NB4 (cell line): ENCODE data around the gene FSCN2.
A peak's percentile ranks its signal among the peaks of the same experiment; 100 is the strongest.

Experiments used
- DNase-seq: peaks from one replicate; pipeline ENCODE4 v3.0.0; 2010; ENCODE audit warnings: low read depth
- H3K4me3 ChIP-seq: one replicate; pipeline ENCODE4 v1.5.1; 2011; ENCODE audit warnings: mild to moderate bottlenecking, low read depth, low read length, moderate library complexity
- MYC ChIP-seq: IDR thresholded peaks from 2 replicates; pipeline ENCODE4 v1.6.1; 2011; ENCODE audit warnings: low read depth, low read length
- POLR2A ChIP-seq: IDR thresholded peaks from 2 replicates; pipeline ENCODE4 v1.6.1; 2011; ENCODE audit warnings: mild to moderate bottlenecking; ENCODE audit not compliant: insufficient read length; ENCODE audit errors: extremely low read depth
- TF ChIP-seq, protein P1 (sequence below): IDR thresholded peaks from one replicate; pipeline ENCODE4 v1.5.1; 2012; ENCODE audit warnings: low read depth, low read length
- TF ChIP-seq, protein P2 (sequence below): IDR thresholded peaks from 2 replicates; pipeline ENCODE4 v1.6.1; 2011; ENCODE audit warnings: low read depth, low read length

The FSCN2 gene

DNA sequence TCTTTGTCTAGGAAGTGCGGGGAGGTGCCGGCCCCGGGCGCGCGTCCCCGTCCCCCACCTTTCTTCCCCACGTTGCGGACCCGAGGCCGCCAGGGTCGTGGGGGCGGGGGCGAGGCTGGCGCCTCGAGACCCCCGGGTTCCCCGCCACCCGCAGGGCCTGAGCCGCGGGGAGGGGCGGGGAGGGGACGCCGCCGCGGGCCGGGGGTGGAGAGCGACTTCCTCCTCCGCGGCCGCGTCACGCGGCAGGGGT lies 13.8 kb upstream of the FSCN2 start:
- no peak for DNase-seq
- peak overlapping the region; percentile 34 for H3K4me3 ChIP-seq
- TF ChIP-seq POLR2A = no peak
- TF ChIP-seq, protein P1, sequence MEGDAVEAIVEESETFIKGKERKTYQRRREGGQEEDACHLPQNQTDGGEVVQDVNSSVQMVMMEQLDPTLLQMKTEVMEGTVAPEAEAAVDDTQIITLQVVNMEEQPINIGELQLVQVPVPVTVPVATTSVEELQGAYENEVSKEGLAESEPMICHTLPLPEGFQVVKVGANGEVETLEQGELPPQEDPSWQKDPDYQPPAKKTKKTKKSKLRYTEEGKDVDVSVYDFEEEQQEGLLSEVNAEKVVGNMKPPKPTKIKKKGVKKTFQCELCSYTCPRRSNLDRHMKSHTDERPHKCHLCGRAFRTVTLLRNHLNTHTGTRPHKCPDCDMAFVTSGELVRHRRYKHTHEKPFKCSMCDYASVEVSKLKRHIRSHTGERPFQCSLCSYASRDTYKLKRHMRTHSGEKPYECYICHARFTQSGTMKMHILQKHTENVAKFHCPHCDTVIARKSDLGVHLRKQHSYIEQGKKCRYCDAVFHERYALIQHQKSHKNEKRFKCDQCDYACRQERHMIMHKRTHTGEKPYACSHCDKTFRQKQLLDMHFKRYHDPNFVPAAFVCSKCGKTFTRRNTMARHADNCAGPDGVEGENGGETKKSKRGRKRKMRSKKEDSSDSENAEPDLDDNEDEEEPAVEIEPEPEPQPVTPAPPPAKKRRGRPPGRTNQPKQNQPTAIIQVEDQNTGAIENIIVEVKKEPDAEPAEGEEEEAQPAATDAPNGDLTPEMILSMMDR = no peak
- TF ChIP-seq MYC = no peak
- TF ChIP-seq, protein P2, sequence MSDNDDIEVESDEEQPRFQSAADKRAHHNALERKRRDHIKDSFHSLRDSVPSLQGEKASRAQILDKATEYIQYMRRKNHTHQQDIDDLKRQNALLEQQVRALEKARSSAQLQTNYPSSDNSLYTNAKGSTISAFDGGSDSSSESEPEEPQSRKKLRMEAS = no peak

DNA sequence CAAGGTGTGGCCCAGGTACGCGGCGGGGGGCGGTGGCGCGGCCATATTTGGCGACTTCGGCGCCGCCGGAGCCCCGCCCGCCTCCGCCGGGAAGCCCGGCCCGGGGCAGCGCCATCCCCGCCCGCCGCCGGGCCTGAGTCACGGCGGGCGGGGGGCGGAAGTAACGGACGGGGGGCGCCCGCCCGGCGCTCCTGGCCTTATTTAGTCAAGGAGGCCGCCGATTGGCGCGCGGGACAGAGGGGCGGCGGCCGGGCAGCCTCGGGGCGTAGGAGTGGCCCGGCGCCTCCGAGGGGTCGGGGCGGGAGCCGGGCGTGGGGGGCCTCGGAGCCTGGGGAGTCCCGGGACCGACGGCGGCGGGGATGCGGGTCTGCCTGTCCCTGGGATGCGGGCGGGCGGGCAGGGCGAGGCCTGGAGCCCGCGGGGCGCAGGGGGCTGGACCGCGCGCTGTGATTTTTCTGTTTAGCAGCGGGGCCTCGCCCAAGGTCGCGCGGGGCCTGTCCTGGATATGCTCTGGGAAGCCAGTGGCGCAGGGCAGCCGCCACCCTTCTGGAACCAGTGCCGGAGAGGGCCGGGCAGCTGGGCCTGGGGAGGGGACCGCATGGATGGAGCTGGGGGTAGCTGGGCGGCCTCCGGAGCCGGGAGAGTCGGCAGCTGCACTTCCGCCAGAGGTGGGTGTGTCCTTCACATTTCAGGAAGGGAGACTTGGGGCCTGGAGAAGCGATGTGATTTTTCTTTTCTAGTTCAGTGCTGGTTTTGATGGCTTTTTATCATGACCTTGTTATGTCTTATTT lies 13.2 kb upstream of the FSCN2 start:
- DNase-seq = peak; percentile 69
- no peak overlapping the region for H3K4me3 ChIP-seq
- TF ChIP-seq, protein P2 = no peak
- TF ChIP-seq MYC (no peak), POLR2A (peak; percentile 13)
- TF ChIP-seq, protein P1 = no peak

DNA sequence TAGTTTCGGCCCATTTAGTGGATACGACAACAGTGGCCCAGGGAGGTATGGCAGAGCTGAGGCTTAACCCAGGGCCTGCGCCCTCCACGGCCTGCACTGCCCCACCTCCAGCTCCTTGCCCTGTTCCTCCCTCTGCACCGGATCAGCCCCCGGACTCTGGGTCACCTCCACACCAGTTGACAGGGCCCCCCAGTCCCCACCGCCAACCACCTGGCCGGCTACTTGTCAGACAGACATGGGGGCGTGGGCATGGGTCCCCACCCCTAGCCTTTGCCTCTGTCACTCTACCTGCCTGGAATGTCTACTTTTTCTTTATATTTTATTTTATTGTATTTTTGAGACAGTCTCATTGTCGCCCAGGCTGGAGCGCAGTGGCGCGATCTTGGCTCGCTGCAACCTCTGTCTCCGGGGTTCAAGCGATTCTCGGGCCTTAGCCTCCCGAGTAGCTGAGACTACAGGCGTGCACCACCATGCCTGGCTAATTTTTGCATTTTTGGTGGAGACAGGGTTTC lies 12.6 kb upstream of the FSCN2 start:
- TF ChIP-seq POLR2A = no peak
- TF ChIP-seq, protein P1 = no peak
- no peak for TF ChIP-seq MYC
- TF ChIP-seq, protein P2 = no peak
- H3K4me3 ChIP-seq = no peak overlapping the region
- no peak for DNase-seq

DNA sequence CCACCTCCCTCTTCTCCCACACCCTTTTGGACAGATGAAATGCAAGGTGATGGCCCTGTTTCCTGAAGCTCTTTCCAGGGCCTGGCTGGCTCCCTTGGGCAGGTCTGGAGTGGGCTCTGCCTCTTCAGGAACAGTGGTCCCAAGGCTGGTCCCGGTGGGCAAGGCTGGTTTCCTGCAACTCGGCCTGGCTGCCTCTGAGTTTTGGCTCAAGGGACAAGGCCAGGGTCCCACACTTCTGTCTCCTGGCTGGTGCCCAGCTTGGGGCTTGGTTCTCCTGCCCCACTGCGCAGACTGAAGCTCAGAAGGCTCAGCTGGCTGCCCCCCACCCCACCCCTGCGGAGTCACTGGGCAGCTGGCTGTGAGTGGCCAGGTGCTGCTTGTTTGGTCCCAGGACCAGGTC lies 11.7 kb upstream of the FSCN2 start:
- TF ChIP-seq, protein P2 = no peak
- no peak for TF ChIP-seq MYC
- no peak for DNase-seq
- H3K4me3 ChIP-seq = no peak overlapping the region

DNA sequence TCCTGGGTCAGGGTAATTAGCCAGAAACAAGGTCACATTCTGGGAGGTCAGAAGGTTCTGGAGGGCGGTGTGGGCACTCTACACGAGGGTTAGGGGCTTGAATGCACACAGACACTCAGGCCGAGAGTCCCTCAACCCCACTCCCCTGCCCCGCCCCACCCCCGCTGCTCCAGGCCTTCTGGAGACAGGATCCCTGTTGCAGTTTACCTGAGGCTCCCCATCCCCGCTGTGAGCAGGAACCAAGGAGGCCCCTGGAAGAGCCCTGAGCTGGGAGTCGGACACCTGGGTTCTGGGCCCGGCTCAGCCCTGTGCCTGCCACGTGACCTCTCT lies 11.2 kb upstream of the FSCN2 start:
- no peak for DNase-seq
- H3K4me3 ChIP-seq = no peak overlapping the region
- no peak for TF ChIP-seq POLR2A
- TF ChIP-seq, protein P1 = no peak
- TF ChIP-seq, protein P2 = no peak
- TF ChIP-seq MYC = no peak

DNA sequence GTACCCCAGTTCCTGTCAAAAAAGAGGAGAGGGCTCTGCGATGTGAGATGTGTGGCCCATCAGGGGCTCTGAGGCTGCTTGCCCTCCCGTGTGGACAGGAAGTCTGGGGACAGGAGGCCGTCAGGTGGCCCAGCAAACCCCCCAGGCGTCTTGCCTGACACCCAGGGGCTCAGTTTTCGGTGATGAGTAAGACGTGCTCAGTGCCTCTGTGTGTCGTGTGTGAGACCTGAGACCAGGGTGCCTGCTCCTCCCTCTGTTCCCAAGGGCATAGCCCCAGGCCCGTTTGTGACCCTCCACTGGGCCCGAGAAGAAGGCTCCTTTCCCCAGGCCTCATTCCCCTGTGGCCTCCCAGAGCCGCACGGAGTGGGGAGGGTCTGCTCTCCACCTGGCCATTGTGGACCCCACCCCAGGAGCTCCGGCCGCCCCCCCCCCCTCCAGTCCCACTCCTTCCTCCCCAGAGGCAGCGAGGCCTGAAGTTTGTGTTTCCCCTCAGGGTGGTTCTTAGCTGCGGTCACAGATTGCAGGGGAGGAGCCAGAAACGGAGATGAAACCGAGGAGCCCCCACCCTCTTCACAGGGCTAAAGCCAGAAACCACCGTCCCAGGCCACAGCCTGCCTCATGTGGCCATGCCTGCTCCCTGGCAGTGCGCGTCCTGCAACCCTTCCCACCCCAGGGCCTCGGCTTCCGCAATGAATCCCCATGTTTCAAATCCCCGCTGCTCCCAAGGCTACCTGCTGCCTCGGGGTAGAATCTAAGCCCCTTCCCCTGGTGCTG lies 10.7 kb upstream of the FSCN2 start:
- TF ChIP-seq, protein P2 = no peak
- TF ChIP-seq POLR2A = no peak
- TF ChIP-seq, protein P1 = no peak
- TF ChIP-seq MYC = peak; percentile 17; the same call in 1 of the 2 replicates
- peak; percentile 87 for DNase-seq
- no peak overlapping the region for H3K4me3 ChIP-seq
